CMK (cell line): ENCODE measurements around the gene CD226.
"Not testable (repeated sequence)": the region's sequence is repeated elsewhere in the genome, so short reads cannot be mapped to it uniquely, and the experiment has no call there.

Experiments
- DNase-seq: peaks from one replicate; pipeline ENCODE4 v3.0.0-alpha.2; 2010; ENCODE audit warnings: low read depth

The CD226 gene

DNA sequence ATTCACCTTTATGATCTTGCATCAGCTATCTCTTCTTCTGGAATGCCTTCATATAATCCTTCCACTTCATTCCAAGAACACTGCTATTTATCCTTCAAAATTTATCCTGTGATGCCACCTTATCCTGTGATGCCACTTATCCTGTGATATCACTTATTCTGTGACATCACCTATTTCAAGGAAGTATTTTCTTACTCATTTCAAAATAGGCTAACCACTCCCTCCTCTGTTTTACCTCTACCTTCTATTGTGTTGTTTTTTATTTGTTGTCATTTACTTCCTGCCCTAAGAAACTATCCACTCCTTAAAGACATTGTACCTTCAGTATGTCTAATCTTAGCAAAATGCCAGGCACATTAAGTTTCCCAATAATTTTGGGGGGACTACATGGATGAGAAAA is 38.8 kb downstream of the CD226 start:
- DNase-seq: no peak

DNA sequence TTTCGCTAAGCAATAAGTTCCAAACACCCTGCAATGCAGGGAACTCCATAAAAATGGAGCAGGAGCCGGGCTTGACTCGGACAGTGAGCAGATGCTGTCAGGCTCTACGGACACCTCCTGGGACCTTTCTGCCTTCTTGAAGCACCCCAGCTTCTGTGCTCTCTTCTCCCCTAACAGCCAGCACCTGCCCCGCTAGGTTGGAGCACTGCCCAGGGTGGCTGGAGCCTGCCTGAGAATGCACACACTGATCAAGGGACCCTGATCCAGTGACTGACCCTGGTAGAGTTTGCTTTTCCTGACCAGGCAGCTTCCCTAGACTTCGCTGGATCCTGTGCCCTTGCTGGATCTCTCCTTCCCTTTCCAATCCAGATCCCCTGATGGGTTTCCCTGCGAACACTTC is 40.9 kb downstream of the CD226 start:
- no peak for DNase-seq

DNA sequence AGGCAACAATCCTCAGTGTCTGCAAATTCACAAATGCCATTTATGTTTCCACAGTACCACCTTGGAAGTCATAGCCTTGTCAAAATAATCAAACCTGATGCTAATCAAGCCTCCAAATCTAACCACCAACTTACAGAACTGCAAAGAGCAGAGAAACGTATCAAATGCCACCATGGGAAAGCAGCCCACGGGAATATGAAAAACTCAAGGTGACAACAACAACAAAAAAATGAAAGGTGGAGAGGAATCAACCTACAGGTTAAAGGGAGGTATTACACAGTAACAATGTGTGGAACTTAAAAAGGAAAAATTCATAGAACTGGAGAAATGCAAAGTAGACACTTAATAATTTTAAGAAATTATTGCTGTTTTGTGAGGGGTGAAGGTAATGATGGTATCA is 46.7 kb downstream of the CD226 start:
- DNase-seq: no peak

DNA sequence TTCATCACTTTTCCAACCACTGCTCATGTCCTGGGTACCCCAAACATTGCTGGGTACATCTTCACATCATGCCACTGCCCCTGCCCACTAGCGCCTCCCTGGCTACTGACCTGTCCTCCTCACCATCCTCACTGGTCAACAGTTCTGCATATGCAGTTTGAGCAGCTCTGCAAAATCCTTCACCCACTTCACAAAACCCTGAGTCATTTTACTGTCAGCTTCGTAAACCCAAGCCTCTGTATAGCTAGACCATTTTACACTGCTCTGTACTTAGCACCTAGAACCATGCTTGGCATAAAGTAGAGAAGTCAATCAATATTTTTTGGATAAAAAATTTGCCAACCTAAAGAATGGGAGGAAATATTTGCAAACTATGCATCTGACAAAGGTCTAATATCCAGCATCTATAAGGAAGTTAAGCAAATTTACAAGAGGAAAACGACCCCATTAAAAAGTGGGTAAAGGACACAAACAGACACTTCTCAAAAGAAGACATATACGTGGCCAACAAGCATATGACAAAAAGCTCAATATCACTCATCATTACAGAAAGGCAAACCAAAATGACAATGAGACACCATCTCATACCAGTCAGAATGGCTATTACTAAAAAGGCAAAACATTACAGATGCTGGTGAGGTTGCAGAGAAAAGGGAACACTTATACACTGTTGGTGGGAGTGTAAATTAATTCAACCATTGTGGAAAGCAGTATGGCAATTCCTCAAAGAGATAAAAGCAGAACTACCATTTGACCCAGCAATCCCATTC is 48.3 kb downstream of the CD226 start:
- not testable (repeated sequence) for DNase-seq

DNA sequence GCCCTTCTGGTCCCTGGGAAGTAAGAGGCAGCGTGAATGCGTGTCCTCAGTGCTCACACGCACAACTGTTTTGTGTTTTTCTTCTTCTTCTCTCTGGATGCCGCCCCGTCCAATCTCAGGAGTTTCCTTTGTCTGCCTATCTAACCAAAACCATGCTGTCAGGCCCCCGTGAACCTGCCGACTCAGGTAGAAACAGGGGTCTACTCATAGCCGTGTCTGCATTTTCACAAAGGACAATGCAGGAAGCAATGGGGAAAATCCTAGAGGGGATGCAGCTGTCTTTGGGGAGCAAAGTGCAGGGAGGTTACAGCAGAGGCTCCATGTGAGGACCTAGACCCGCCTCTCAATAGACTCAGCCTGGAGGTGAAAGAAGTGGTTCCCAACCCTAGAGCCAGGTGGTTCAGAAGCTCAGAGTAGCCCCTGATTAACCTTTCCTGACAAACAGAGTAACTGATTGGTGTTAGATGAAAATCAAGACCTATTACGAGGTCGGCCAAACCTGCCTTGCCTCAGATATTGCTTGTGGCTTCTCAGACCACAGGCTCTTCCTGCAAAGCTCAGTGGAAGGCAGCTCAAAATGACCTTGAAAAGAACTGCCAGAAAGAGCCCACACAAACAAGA is 49.3 kb downstream of the CD226 start:
- DNase-seq: peak; percentile 12

DNA sequence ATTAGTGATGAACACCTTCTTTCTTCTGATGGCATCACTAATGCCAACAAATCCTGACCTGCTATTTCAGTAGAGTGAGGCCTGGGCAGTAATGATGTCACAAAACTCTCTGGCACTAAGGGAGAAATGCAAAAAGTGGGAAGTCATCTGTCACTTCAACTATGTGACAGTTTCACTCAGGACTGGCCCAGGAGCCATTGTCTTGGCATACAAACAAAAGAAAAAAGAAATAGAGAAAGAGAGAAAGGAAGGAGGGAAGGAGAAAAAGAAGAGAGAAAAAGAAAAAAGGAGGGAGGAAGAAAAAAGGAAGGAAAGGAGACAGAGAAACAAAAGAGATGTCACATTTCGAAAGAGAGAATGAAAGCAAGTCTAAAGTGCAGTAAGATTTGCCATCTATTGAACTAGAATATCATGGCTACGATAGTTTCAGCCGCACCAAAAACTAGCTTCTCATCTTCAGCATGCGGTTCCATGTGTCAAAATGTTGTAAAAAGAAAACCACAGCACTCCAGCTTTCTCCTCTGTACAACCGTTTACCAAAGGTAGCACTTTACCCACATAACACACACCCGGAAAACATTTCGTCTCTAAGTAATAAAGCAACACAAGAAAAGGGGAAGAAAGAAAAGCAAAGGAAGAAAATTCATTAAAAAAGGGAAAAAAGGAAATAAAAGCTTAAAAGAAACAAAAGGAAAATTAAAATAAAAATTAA is 50.1 kb downstream of the CD226 start:
- DNase-seq: no peak

DNA sequence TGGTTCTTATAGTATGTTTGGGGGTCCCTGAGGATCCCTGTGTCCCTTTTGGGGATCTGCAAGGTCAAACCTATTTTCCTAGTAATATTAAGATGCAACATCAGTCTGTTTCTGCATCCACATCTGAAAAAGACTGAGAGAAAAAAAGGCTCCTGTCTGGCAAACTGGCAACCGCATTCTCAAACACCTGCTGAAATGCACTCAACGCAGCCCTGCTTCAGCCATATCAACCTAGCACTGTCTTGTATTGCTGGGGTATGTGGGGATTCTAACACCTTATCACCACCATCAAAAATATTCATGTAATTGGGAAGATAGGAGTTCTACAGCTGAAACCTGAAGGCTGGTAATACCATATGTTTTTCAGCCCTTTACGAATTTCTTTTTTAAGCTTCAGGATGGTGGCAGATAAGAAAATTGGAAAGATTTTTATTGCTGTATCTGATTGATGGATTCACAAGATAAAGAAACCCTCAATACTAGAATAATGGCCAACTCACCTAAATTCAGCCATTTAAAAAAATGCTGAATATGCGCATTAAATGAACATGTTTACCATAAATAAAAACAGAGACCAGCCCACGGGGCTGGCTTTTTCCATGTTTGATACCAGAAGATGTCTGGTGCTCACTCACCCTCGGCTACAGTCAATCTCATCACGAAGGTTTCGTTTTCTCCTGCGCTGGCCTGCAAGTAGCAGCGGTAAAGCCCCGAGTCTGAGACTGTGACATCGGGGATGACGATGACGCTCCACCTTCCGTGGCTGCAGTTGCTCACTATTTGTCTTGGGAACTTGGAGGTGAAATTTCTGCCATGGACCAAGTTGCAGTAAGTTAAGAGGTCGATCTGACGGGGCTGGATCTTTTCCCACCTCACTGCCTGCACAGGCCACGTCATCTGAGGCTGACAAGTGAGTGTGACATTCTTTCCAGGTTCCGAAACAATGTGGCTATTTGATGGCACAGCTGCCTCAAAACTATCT is 52.3 kb downstream of the CD226 start:
- DNase-seq: no peak

DNA sequence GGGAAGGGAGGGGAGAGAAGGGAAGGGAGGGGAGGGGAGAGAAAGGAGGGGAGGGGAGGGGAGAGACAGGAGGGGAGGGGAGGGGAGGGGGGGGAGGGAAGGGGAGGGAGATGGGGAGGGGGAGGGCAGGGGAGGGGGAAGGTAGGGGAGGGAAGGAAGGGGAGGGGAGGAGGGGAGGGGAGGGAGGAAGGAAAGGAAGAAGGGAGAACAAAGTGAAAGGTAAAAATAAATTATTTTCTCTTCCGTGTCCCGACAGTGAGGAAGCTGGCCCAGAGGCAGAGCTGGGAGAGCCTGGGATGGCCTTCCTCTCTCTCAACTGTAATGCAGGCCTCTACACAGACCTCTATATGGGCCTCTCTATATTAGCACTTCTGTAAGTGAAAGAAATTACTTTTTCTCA is 53.2 kb downstream of the CD226 start:
- no peak for DNase-seq

DNA sequence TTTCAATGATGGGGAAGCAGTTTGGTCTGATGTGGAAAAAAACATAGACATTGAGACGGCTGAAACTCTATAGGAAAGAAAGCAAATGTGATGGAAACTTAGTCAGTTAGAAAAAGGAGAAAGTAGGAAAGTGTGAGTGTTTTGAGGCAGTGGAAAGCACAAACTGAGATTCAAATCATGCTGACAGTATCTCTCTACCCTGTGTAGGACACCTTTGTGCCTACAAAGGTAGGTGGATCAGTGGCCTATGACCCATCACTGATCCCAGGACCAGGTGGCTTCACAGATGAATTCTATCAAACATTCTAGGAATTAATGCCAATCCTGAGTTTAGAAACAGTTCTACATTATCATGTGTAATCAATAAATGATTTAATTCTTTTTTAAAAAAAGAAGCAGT is 57.1 kb downstream of the CD226 start:
- no peak for DNase-seq

DNA sequence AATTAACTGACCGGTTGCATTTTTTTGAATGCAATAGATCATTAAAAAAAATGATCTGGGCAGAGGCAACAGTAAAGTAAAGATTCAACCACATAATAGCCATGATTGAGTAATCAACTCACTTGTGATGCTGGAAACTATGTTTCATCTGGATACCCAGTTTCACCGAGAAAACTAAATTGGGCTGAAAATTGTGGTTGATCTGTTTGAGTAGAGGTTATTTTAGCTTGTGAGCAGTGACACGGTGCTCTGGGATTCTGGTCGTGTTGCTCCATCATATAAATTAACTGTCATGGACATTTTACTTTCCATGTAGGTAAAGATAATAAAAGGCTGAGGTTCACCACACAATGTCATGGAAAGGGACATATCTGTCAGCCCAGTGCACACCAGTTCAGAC is 58.7 kb downstream of the CD226 start:
- DNase-seq: no peak

DNA sequence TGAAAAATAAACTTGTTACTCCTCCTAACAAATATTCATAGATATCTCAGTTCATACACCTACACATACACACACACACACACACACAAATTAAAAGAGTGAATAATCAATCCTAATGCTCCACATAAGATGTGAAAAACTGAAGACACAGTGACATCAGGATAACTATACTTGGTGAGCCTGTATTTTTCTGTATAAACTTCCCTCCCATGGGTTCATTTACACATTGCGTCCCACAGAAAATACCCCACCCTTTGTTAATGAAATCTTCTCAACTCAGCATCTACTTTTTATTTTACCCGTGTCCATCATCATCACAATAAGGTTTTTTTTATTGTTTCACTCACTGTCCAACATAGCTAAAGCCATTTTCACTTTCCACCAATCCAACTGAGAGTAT is 60.4 kb downstream of the CD226 start:
- DNase-seq: no peak

DNA sequence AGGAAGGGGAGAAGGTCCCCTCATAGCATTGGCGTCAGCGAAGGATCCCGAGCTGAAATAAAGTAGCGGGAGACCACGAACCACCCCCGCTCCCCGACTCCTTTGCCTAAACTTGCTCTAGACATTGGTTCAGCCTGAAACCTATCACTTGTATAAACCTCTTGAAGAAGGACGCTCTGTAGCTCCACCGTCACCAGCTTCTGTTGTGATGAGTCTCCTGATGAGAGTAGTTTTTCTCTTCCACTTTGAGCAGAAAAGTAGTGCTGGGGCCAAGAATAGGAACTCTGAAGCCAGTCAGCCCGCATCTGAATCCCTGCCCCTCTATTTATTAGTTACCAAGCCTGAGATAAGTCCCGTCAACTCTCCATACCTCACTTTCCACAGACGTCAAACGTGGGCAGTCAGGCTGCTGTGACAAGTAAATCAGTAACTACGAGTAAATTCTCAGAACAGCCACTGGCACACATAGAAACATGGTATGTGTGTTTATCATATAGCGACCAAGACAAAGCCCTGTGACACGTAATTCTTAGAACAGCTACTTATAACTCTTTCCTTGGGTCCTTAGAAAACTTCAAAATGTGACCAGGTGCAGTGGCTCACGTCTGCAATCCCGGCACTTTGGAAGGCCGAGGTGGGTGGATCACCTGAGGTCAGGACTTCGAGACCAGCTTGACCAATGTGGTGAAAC is 61.7 kb downstream of the CD226 start:
- no peak for DNase-seq

DNA sequence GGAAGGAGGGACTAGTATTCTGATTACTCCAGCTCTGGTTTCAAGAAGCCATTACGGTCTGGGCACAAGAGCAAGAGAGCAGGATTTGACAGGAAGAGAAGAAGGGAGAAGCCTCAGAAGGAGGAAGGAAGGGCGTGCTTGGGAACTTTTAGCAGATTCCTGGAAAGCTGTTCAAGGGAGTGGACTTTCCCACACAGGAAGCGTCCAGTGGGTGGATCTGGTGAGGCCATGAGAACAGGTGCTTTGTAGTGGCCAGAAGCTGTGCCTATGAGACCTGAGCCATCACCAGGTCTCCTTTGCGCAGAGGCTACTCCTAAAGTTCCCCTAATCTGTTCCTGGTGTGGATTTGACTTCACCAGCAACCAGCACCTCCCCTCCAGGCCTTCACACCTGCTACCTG is 62.3 kb downstream of the CD226 start:
- DNase-seq: no peak

DNA sequence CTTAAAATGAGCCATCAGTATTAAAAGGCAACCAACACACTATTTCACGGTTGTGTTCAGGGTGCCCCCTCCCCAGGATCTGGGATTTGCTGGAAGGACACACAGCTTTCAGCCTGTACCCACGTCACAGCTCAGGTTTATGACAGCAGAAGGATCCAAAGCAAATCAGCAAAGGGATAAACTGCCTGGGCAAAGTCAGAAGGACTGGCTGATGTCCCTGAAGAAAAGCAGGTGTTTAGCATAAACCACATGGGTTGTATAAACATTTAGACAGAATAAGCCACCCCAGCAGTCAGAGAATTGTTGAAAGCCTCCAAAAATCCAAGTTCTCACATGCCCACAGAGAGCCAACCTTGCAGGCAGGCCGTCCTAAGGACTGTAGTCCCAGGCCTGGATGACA is 63.9 kb downstream of the CD226 start:
- DNase-seq: no peak

DNA sequence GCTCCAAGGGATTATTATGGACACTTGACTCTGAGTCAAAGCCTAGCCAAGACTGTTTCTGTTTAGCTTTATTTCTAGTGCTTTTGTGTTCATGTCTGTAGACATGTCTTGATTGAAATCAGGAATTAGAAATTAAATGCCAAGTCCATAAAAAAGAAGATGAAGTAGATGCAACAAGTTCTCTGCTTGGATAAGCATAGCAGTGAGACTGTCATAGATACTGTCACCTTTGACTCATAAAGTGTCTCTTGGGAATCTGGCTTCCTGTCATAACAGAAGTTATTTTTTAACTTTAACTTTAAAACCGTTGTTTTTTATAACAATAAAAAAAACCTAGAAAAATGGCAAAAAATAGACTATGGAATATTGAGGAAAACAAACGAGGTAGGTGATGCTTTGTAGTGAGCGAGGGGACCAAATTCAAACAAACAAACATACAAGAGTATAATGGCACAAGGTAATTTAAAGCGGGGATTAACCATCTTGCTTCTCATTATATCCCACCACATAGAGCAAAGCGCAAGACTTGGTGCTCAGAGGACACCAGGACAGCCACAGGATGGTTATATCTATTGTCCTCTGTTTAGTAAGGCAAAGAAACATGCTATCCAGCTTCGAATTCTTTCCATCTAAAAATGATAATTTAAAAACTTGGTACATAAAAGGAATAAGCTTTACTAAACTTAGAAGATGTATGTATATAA is 64.6 kb downstream of the CD226 start:
- DNase-seq: no peak

DNA sequence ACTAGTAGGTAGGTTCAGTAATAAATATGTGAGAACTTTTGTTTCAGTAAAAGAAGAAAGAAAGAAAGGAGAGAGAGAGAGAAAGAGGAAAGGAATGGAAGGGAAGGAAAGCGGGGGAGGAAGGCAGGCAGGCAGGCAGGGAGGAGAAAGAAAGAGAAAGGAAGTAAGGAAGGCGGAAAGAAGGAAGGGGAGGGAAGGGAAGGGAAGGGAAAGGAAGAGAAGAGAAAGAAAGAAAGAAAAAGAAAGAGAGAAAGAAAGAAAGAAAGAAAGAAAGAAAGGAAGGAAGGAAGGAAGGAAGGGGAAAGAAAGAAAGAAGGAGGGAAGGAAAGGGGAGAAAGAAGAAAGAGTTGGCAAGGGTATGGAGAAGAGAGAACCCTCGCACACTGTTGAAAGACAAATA is 67.6 kb downstream of the CD226 start:
- no peak for DNase-seq

DNA sequence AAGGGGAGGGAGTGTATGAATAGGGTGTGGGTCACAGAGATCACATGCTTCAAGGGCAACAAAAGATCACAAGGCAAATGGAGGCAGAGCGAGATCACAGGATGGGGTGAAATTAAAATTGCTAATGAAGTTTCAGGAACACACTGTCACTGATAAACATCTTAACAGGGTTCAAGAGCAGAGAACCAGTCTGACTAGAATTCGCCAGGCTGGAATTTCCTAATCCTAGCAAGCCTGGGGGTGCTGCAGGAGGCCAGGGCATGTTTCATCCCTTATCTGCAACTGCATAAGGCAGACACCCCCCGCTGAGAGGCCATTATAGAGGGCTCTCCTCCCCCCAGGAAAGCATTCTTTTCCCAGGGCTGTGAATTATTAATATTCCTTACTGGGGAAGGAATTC is 68.6 kb downstream of the CD226 start:
- not testable (repeated sequence) for DNase-seq

DNA sequence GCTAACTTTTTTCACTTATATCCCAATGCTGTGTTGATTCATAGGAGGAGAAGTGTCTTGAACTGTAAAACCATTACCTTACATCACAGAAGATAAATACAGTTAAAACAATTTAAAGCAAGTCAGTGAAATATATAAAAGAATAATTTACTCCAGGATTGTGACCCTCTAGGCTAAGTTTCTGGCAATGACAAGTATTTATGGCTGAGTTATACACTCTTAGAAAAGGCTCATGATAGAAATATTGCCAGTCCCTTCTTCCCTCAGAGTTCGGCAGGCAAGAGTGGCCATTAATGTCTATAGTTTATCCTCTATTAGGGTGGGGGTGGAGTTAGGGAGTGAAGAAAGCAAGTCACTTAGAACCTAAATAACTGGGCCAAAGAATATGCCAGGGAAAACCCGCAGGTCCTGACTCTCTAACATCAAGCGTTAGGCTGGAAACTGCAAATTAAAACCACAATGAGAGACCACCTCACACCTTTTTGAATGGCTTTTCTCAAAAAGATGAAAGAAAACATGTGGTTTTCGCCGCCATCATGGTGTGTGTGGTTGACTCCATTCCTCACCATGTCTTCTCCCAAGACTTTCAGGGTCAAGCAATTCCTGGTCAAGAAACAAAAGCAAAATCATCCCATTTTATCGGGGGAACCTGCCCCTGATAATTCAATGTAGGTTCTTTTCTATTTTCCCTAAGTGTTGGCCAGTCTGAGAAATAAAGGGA is 69.3 kb downstream of the CD226 start:
- no peak for DNase-seq

DNA sequence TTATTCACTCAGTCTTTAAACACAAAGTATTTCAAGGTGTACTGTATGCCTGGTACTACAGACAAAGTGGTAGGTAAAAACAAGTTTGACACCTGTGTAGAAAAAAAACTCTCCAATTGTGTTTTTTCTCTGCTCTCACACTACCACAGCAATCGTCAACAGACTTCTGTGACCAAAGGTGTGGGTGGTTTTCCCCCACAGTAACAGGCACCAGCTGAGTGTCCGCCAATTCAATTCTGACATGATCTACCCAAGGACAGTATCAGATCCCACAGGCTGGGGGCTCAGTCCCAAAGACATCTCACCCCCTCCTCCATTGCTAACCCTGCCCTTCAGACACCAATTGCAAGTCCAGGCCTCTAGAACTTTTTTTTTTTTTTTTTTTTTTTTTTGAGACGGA is 71.2 kb downstream of the CD226 start:
- no peak for DNase-seq

DNA sequence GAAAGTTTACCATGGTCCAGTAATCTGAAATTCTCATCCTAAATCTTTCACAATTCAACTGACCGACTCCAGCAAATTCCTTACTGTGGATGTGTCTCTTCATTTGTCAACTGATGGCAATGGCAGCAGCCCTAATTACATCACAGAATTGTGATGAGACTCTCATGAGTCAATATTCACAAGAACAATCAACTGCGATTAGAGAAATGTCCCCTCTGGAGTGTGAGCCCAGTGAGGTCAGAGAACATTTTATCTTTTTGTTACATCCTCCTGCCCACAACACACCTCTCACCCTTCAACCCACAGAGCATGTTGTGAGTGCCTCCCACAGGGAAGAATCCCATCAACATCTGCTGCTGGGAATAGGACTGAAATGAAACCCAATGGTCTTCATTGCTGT is 73.6 kb downstream of the CD226 start:
- DNase-seq: no peak
